Globus pallidus (tissue), 1 donor: Measurements from ENCODE around the gene MINAR1.

Experiments
- DNase-seq: peaks from one replicate; pipeline ENCODE4 v3.0.0-alpha.2; 2015; ENCODE audit warnings: low spot score

MINAR1 gene

GRCh38 chr15:79463043-79463780 lies 31.1 kb downstream of the MINAR1 start:
- no peak for DNase-seq

GRCh38 chr15:79463781-79464270 lies 31.7 kb downstream of the MINAR1 start:
- DNase-seq: no peak

DNA sequence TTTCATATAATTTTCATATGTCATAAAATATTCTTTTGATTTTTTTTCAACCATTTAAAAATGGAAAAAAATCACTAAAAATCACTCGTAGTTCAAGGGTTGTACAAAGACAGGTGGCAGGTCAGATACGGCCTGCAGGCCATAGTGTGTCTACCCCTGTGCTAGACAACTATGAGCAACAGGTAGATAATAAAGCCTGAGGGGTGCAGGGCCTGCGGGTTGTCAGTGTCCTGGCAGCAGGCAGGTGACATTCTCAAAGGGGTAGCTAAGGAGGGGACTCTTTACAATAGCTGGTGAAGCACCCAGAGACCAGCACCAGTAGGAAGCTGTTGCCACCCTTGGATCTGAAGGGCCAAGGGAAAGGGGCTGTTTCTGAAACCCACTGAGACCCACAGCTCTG lies 34.4 kb downstream of the MINAR1 start:
- no peak for DNase-seq

GRCh38 chr15:79467865-79468586 lies 35.9 kb downstream of the MINAR1 start:
- DNase-seq: no peak

DNA sequence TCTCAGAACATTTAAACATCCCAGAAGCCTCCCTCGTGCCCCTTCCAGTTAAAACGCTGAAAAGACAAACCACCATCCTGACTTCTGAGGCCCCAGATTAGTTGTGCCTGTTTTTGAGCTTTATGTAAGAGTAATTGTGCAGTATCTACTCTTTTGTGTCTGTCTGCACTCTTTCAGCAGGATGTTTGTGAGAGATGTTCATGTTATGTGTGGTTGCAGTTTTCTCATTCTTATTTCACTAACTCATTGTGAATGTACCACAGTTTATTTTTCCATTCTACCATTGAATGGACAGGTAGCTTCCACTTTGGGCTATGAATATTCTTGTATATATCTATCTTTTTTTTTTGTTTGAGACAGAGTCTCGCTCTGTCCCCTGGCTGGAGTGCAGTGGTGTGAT lies 40.3 kb downstream of the MINAR1 start:
- no peak for DNase-seq

DNA sequence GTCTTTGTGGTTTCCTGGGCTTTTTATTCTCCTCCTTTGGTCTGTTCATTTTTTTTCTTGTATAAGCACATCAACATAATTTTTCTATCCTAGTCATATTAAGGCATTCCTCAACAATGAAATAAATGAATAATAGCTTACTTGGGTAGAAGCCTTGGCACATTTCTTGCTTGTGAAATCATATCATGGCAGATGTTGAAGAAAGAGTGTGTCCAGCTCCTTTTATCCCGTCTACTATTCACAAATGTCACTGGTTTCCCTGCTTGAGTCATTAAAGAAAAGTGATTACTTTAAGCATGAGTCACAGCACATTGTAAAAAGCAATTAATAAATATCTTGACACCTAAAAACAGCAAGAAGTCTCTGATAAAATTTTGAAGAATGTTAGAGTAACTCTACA lies 42.1 kb downstream of the MINAR1 start:
- no peak for DNase-seq

DNA sequence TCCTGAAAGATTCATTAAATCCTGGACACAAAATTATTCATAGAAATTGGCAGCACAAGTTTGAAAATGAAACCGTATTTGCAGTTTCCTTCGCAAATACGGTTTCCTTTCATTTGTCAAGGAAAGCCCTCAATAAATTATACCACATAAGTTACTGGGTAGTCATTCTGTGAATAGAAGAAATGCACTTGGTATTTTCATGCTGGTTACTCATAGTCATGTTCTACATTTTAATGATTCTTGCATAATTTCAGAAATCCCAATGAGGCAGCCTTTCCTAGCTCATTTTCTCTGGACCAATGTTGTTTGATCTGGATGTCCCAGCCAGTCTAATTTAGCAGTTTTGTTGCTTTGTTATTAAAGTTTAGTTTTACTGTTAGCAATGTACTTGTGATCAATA lies 43.2 kb downstream of the MINAR1 start:
- DNase-seq: no peak

GRCh38 chr15:79478108-79478507 lies 46.0 kb downstream of the MINAR1 start:
- no peak for DNase-seq

DNA sequence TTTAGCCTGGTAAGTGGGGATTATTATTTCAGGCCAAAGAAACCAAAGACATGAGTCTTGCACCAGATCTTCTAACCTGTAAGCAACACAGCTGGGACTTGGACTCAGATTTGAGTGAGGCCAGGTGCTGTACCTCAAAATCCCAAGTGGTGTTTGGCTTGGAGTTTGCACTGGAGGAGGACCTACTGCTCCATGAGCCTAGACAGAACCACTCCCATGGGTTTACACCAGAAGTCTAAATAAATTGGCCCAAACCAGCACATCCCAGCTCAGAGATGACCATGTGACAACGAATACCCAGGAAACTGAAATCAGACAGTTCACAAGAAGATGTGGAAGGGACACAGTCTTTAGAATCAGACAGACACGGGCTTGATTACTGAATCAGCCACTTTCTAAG lies 47.5 kb downstream of the MINAR1 start:
- no peak for DNase-seq

- no peak for DNase-seq
Observed at GRCh38 chr15:79481793-79482192, 49.7 kb downstream of the MINAR1 start.
